ENCODE results near the gene AGPAT1.

Gene AGPAT1

GRCh38 chr6:32183483-32184083 lies 7.7 kb upstream of the AGPAT1 start:
- H3K4me1 ChIP-seq (ENCODE audit: control insufficient read depth, insufficient read depth, low read length) = peaks cover 23% of the 10 kb centered on the region
- no peak for DNase-seq (ENCODE audit: low read depth)
- no peaks in the 10 kb centered on the region for H3K27me3 ChIP-seq (replicated peaks; ENCODE audit: control insufficient read depth, insufficient read depth, low read length)
- H3K4me3 ChIP-seq (ENCODE audit: low read length) = no peak overlapping the region
- H3K9ac ChIP-seq (ENCODE audit: low read length) = no peak overlapping the region
- H3K9me3 ChIP-seq (ENCODE audit: control insufficient read depth, low read length) = no peaks in the 10 kb centered on the region
- peaks cover 46% of the 10 kb centered on the region for H3K36me3 ChIP-seq (ENCODE audit: control insufficient read depth, insufficient read depth, low read length, severe bottlenecking)

GRCh38 chr6:32183030-32183429 lies 7.1 kb upstream of the AGPAT1 start:
- no peak overlapping the region for H3K4me3 ChIP-seq (ENCODE audit: low read length)
- no peak overlapping the region for H3K9ac ChIP-seq (ENCODE audit: low read length)
- no peaks in the 10 kb centered on the region for H3K9me3 ChIP-seq (ENCODE audit: control insufficient read depth, low read length)
- H3K36me3 ChIP-seq (ENCODE audit: control insufficient read depth, insufficient read depth, low read length, severe bottlenecking) = peaks cover 44% of the 10 kb centered on the region
- no peak for DNase-seq (ENCODE audit: low read depth)
- H3K27me3 ChIP-seq (replicated peaks; ENCODE audit: control insufficient read depth, insufficient read depth, low read length) = no peaks in the 10 kb centered on the region
- H3K4me1 ChIP-seq (ENCODE audit: control insufficient read depth, insufficient read depth, low read length) = peaks cover 18% of the 10 kb centered on the region

DNA sequence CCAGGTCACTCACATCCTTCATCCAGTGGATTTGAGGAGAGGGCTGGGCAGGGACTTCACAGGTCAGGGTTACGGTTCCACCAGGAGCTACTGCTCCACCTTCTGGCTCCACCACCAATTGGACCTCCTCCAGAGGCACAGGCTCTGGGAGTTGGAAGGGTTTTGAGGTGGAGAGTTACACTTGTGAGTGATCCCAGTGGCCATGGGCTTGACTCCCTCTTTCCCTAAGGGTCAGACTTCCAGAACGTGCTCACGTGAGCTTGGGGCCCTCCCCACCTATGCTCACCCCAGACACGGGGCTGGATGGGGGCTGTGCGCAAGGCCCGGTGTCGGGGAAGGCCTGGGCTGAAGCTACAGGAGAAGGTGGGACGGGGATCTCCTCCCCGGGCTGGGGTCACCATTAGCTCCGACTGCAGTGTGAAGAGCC lies 6.7 kb upstream of the AGPAT1 start:
- no peak for DNase-seq (ENCODE audit: low read depth)
- peak overlapping the region; percentile 22 for H3K9ac ChIP-seq (ENCODE audit: low read length)
- H3K4me3 ChIP-seq (ENCODE audit: low read length) = no peak overlapping the region
- H3K9me3 ChIP-seq (ENCODE audit: control insufficient read depth, low read length) = no peaks in the 10 kb centered on the region
- peaks cover 40% of the 10 kb centered on the region for H3K36me3 ChIP-seq (ENCODE audit: control insufficient read depth, insufficient read depth, low read length, severe bottlenecking)
- H3K4me1 ChIP-seq (ENCODE audit: control insufficient read depth, insufficient read depth, low read length) = peaks cover 17% of the 10 kb centered on the region
- no peaks in the 10 kb centered on the region for H3K27me3 ChIP-seq (replicated peaks; ENCODE audit: control insufficient read depth, insufficient read depth, low read length)

- Histone ChIP-seq H3K36me3 (ENCODE audit: control insufficient read depth, insufficient read depth, low read length, severe bottlenecking) (peaks cover 34% of the 10 kb centered on the region), H3K27me3 (replicated peaks; ENCODE audit: control insufficient read depth, insufficient read depth, low read length) (no peaks in the 10 kb centered on the region), H3K4me1 (ENCODE audit: control insufficient read depth, insufficient read depth, low read length) (peaks cover 22% of the 10 kb centered on the region), H3K9me3 (ENCODE audit: control insufficient read depth, low read length) (no peaks in the 10 kb centered on the region), H3K9ac (ENCODE audit: low read length) (peak overlapping the region; percentile 22), H3K4me3 (ENCODE audit: low read length) (no peak overlapping the region)
- no peak for DNase-seq (ENCODE audit: low read depth)
Measured at GRCh38 chr6:32181915-32182529, 6.1 kb upstream of the AGPAT1 start.

DNA sequence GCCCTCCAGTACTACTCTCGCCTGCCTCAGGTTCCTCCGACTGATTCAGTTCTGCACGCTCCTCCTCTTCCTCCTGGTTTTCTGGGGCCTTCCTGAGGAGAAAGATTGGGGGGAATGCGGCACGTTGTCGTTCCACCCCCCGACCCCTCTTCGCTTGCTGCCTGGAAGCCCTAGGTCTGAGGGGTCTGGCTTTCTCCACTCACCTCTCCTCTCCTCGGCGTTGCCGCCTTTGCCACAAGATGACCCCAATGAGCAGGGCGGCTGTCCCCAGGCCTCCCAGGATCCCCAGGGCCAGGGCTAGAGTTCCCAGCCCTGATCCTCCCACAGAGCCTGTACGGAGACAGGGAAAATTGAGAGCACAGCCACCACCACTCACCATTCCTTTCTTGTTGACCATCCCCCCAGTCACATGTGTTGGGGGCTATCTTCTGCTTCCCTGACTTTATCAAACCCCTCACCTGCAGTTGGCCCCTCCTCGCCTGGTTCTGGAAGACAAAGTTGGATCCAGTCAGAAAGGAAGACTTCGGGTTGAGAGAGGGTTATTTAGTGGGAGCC lies 5.3 kb upstream of the AGPAT1 start:
- H3K36me3 ChIP-seq (ENCODE audit: control insufficient read depth, insufficient read depth, low read length, severe bottlenecking) = peaks cover 26% of the 10 kb centered on the region
- no peak overlapping the region for H3K9ac ChIP-seq (ENCODE audit: low read length)
- no peaks in the 10 kb centered on the region for H3K27me3 ChIP-seq (replicated peaks; ENCODE audit: control insufficient read depth, insufficient read depth, low read length)
- peaks cover 30% of the 10 kb centered on the region for H3K4me1 ChIP-seq (ENCODE audit: control insufficient read depth, insufficient read depth, low read length)
- no peak for DNase-seq (ENCODE audit: low read depth)
- H3K9me3 ChIP-seq (ENCODE audit: control insufficient read depth, low read length) = no peaks in the 10 kb centered on the region
- H3K4me3 ChIP-seq (ENCODE audit: low read length) = no peak overlapping the region

- Histone ChIP-seq H3K4me1 (ENCODE audit: control insufficient read depth, insufficient read depth, low read length) (peaks cover 34% of the 10 kb centered on the region), H3K9ac (ENCODE audit: low read length) (no peak overlapping the region), H3K9me3 (ENCODE audit: control insufficient read depth, low read length) (no peaks in the 10 kb centered on the region), H3K4me3 (ENCODE audit: low read length) (no peak overlapping the region), H3K36me3 (ENCODE audit: control insufficient read depth, insufficient read depth, low read length, severe bottlenecking) (peaks cover 23% of the 10 kb centered on the region), H3K27me3 (replicated peaks; ENCODE audit: control insufficient read depth, insufficient read depth, low read length) (no peaks in the 10 kb centered on the region)
- no peak for DNase-seq (ENCODE audit: low read depth)
Measured at GRCh38 chr6:32179766-32180405, 4.0 kb upstream of the AGPAT1 start.

DNA sequence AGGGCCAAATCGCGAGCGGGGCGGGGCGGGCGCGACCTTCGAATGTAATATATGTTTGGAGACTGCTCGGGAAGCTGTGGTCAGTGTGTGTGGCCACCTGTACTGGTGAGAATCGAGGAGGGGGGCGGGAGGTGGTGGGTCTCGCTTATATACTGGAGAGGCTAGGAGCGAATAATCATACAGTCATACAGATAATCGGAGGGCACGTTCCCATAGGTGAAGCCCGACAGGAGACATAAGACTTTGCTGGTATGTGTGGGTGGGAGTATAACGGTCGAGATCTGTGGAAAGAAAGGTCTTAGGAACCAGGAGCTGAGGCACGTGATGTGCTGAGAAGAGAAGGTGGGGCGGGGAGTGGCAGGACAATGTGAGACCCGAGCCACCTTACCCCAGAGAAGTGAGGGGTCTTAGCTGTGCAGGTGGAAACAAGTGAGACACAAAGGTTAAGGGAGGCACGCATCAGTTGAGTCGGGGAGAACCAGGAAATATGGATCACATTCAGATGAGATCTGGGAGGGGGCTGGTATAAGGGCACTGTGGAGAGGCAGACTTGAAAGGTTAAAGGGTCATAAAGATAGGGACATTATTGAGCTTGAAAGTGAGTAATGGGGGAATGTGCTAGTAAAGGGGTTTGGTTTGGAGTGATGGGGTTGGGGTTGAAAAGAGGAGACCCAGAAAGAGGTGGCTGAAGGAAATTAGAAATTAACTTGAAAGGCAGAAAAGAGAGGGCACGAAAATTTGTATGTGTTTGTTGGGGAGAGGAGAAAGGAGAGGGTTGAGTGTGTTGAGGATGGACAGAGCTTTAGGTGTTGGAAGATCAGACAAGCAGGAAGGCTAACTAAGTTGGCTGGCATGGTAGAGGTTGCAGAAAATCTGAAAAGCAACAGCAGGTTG lies 2.9 kb upstream of the AGPAT1 start:
- H3K27me3 ChIP-seq (replicated peaks; ENCODE audit: control insufficient read depth, insufficient read depth, low read length) = no peaks in the 10 kb centered on the region
- H3K4me3 ChIP-seq (ENCODE audit: low read length) = peak overlapping the region; percentile 97
- DNase-seq (ENCODE audit: low read depth) = peak; percentile 40
- peaks cover 23% of the 10 kb centered on the region for H3K36me3 ChIP-seq (ENCODE audit: control insufficient read depth, insufficient read depth, low read length, severe bottlenecking)
- H3K9me3 ChIP-seq (ENCODE audit: control insufficient read depth, low read length) = no peaks in the 10 kb centered on the region
- peaks cover 35% of the 10 kb centered on the region for H3K4me1 ChIP-seq (ENCODE audit: control insufficient read depth, insufficient read depth, low read length)
- peak overlapping the region; percentile 92 for H3K9ac ChIP-seq (ENCODE audit: low read length)

- peaks cover 23% of the 10 kb centered on the region for H3K36me3 ChIP-seq (ENCODE audit: control insufficient read depth, insufficient read depth, low read length, severe bottlenecking)
- no peaks in the 10 kb centered on the region for H3K9me3 ChIP-seq (ENCODE audit: control insufficient read depth, low read length)
- peak within 1 kb of the TSS; percentile 97 for H3K4me3 ChIP-seq (ENCODE audit: low read length)
- peaks cover 35% of the 10 kb centered on the region for H3K4me1 ChIP-seq (ENCODE audit: control insufficient read depth, insufficient read depth, low read length)
- peak; percentile 100 for DNase-seq (ENCODE audit: low read depth)
- H3K27me3 ChIP-seq (replicated peaks; ENCODE audit: control insufficient read depth, insufficient read depth, low read length) = no peaks in the 10 kb centered on the region
- H3K9ac ChIP-seq (ENCODE audit: low read length) = peak within 1 kb of the TSS; percentile 92
Measured at GRCh38 chr6:32177788-32178546, 2.1 kb upstream of the AGPAT1 start, which contains the start of gene RNF5. Gene RNF5, plus strand, starts transcription at chr6:32178405. Its CDS starts 107 bp downstream, at chr6:32178512.

- H3K9me3 ChIP-seq (ENCODE audit: control insufficient read depth, low read length) = no peaks in the 10 kb centered on the region
- peaks cover 35% of the 10 kb centered on the region for H3K4me1 ChIP-seq (ENCODE audit: control insufficient read depth, insufficient read depth, low read length)
- H3K9ac ChIP-seq (ENCODE audit: low read length) = peak overlapping the region; percentile 92
- peak overlapping the region; percentile 97 for H3K4me3 ChIP-seq (ENCODE audit: low read length)
- H3K36me3 ChIP-seq (ENCODE audit: control insufficient read depth, insufficient read depth, low read length, severe bottlenecking) = peaks cover 20% of the 10 kb centered on the region
- no peak for DNase-seq (ENCODE audit: low read depth)
- H3K27me3 ChIP-seq (replicated peaks; ENCODE audit: control insufficient read depth, insufficient read depth, low read length) = no peaks in the 10 kb centered on the region
Measured at GRCh38 chr6:32177183-32177787, 1.4 kb upstream of the AGPAT1 start.
